Activated CD8-positive, alpha-beta memory T cell treated with anti-CD3 and anti-CD28 coated beads, Interleukin-2, amount 10 ng/mL, durations not matched to agents 7 days and 5 days (primary cell): Measurements from ENCODE around the gene ATG4B. TPM values are rescaled to one million over a fixed set of nuclear protein-coding genes. Genes with fewer than 3 reads are reported as not detected.
"Not testable (repeated sequence)": the region's sequence is repeated elsewhere in the genome, so short reads cannot be mapped to it uniquely, and the experiment has no call there.

Source experiments
- ATAC-seq: fragments of 150-1000 bp; cut with Tn5 transposase; one replicate; pipeline ENCODE4 v1.10.0; 2021; ENCODE audit warnings: moderate library complexity
- CTCF ChIA-PET: fragments of 350-600 bp; sonication (Branson Sonifier 250); formaldehyde crosslinking; loops from one replicate; lab custom pipeline; 2021; ENCODE audit warnings: antibody characterized with exemption; lab: Charles Lee
- DNase-seq: peaks from one replicate; pipeline ENCODE4 v3.0.0-alpha.2; 2020
- H3K27ac Mint-ChIP-seq: one replicate; pipeline ENCODE4 v1.8.0; 2021; ENCODE audit warnings: mild to moderate bottlenecking, mixed read lengths
- H3K27me3 Mint-ChIP-seq: one replicate; pipeline ENCODE4 v1.8.0; 2021; ENCODE audit warnings: mixed read lengths
- H3K36me3 Mint-ChIP-seq: one replicate; pipeline ENCODE4 v1.8.0; 2021; ENCODE audit warnings: mild to moderate bottlenecking, mixed read lengths
- H3K4me1 Mint-ChIP-seq: one replicate; pipeline ENCODE4 v1.8.0; 2021; ENCODE audit warnings: mixed read lengths
- H3K4me3 Mint-ChIP-seq: one replicate; pipeline ENCODE4 v1.8.0; 2021; ENCODE audit warnings: mild to moderate bottlenecking, moderate library complexity, mixed read lengths
- H3K9me3 Mint-ChIP-seq: one replicate; pipeline ENCODE4 v1.8.0; 2022; ENCODE audit warnings: low read depth, mixed read lengths
- total RNA-seq, 2 experiments: library from RNA; stranded (reverse); gene quantifications; one replicate each; pipeline ENCODE4 v1.2.3, GENCODE V29; 2021

ATG4B gene
- total RNA-seq, 2 experiments from 2014 or later = 91.4 to 95.3 TPM

DNA sequence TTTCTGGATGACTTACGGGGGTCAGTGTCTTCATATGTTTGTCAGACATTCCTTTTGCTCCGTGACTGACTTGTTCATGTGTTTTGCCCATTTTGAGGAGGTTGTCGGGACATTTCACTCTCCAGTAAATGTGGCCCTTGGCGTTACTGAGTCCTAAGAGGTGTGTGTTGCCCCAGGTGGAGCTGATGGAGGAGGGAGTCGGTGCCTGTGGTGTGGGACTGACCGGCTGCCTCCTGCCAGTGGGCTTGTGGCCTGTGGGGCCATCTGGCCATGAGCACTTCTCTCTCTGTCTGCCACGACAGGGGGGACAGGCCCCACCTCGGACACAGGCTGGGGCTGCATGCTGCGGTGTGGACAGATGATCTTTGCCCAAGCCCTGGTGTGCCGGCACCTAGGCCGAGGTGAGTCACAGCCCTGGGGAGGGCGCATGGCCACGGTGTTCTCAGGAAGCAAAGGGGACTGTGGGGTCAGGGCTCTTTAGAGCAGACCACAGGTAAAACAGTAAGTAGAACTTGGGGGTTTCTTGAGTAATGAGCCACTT is 15.8 kb downstream of the ATG4B start:
- CTCF ChIA-PET = no interaction called here
- DNase-seq (no peak), ATAC-seq (no peak)
- H3K27me3 Mint-ChIP-seq = no peaks in the 10 kb centered on the region
- peaks cover 4% of the 10 kb centered on the region for H3K4me1 Mint-ChIP-seq
- H3K9me3 Mint-ChIP-seq = no peaks in the 10 kb centered on the region
- H3K4me3 Mint-ChIP-seq = no peak overlapping the region
- H3K27ac Mint-ChIP-seq = no peak overlapping the region
- peaks cover 14% of the 10 kb centered on the region for H3K36me3 Mint-ChIP-seq

DNA sequence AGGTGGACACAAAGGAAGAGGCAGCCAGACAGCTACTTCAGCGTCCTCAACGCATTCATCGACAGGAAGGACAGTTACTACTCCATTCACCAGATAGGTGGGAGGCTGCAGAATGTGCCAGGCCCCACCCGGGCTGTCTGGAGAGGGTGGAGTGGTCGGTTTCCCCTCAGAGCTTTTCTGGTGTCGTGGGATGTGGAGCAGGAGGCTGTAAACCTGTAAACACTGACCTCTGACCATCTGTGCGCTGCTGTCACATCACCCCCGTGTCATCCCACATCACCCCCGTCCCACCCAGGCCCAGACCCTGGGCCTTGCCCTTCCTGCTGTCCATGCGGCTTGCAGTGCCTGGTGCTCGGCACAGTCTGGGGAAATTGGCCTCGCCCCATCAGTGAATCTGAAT is 17.1 kb downstream of the ATG4B start:
- CTCF ChIA-PET = no interaction called here
- no peak overlapping the region for H3K4me3 Mint-ChIP-seq

DNA sequence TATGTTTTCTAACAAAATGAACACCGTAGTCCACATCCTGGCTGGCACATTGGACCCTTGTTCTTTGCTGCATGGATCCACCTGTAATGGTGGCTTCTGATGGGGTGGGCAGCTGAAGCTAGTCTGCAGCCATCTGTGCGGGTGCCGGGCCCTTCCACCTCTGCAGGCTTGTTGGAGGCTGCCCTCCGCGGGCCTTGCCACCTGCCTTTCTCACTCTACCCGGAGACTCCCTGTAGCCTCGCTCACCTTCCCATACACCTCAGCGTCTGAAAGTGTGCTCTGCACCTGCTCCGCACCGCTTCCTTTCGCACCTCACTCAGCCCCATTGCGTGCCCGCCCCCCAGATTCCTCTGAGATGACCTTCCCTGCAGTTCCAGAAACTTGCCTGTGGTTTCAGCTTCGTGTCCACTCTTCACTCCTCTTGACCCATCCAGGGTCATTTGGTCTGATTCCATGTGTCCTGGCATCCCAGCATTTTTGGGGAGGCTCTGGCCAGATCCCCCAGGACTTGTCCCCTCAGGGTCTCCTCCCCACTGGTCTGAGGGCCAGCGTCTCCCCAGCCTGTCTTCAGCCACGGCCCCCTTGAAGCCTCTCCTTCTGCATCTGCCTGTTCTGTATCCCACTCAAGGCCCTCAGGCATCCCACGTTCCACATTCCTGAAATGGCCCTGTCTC is 18.2 kb downstream of the ATG4B start:
- ATAC-seq (no peak), DNase-seq (no peak)
- CTCF ChIA-PET = no interaction called here
- no peaks in the 10 kb centered on the region for H3K9me3 Mint-ChIP-seq
- peaks cover 22% of the 10 kb centered on the region for H3K36me3 Mint-ChIP-seq
- no peak overlapping the region for H3K4me3 Mint-ChIP-seq
- no peaks in the 10 kb centered on the region for H3K27me3 Mint-ChIP-seq
- H3K27ac Mint-ChIP-seq = peak overlapping the region; percentile 32
- no peaks in the 10 kb centered on the region for H3K4me1 Mint-ChIP-seq

More for the DNA sequence above, 17.1 kb downstream of the ATG4B start:
- H3K27me3 Mint-ChIP-seq = no peaks in the 10 kb centered on the region
- H3K27ac Mint-ChIP-seq = no peak overlapping the region
- H3K4me1 Mint-ChIP-seq = no peaks in the 10 kb centered on the region
- no peaks in the 10 kb centered on the region for H3K9me3 Mint-ChIP-seq
- ATAC-seq (no peak), DNase-seq (no peak)
- H3K36me3 Mint-ChIP-seq = peaks cover 18% of the 10 kb centered on the region

DNA sequence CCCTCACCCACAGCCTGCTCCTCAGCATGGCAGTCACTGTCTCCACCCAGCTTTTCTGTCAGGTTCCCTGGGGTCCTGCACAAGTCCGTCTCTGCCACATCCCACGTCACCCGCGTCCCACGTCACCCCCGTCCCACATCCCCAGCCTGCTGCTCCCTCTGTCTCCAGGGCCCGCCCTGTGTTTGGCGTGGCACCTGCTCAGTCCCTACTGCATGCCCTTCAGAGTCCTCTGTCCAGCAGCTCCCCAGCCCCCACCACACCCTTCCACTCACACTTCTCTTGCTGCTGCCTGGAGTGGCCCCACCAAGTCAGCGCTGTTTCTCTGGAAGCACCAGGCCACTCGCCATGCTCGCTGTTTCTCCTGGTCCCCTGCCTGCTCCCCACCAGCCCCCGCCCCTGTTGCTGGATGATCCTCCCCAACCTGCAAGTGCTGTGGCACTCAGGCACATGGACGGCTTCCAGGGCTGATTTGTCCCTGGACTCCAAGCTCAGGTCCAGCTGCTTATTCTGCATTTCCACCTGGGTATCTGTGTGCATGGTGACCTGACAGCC is 18.8 kb downstream of the ATG4B start:
- DNase-seq (no peak), ATAC-seq (no peak)
- CTCF ChIA-PET = no interaction called here
- no peaks in the 10 kb centered on the region for H3K27me3 Mint-ChIP-seq
- peak overlapping the region; percentile 32 for H3K27ac Mint-ChIP-seq
- peaks cover 22% of the 10 kb centered on the region for H3K36me3 Mint-ChIP-seq
- no peaks in the 10 kb centered on the region for H3K9me3 Mint-ChIP-seq
- no peak overlapping the region for H3K4me3 Mint-ChIP-seq
- no peaks in the 10 kb centered on the region for H3K4me1 Mint-ChIP-seq

DNA sequence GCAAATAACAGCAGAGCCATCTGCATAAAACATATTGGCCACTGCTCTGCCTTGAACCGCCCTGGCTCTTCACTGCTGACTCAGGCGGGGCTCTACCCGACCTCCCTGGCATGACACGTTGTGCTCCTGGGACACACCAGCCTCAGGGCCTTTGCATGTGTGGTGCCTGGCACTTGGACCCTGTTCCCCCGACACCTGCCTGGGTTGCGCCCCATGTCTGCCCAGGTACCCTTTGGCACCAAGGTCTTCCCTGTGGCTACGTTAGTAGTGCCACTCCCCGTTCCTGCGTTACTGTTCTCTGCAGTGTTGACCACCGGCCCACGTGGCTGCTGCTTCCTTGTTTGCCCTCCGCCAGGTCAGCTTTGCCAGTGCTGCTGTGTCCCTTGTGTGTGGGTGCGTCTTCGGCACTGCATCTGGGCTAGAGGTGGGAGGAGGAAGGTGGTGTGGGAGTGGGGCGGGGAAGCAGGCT is 20.3 kb downstream of the ATG4B start:
- Mint-ChIP-seq H3K9me3 (no peaks in the 10 kb centered on the region), H3K27me3 (no peaks in the 10 kb centered on the region), H3K27ac (no peak overlapping the region), H3K4me1 (no peaks in the 10 kb centered on the region), H3K36me3 (peaks cover 20% of the 10 kb centered on the region), H3K4me3 (no peak overlapping the region)
- no peak for ATAC-seq
- CTCF ChIA-PET = interaction anchor here (2.0 to 2.4 kb wide), 2 partner anchors 13 to 221 kb away, joined by 5 to 9 read pairs; no protein-coding TSS in a partner anchor
- DNase-seq = no peak

DNA sequence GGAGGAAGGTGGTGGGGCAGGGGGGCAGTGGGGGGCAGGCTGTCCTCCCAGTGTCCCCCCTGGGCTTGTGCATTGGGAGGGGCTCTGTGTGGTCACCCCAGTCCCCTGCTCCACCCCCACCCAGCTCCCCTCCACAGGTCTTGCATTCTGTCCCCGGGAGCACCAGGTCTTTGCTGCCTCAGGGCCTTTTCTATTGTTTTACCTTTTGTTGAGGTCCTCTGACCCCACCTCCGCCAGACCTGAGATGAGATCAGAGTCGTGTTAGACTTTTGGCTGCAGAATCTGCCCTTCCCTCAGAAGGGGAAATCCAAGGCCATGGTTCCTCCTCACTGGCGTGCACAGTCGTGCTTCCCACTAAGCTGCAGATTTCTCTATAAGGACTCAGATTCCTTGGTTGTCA is 20.8 kb downstream of the ATG4B start:
- Mint-ChIP-seq H3K36me3 (peaks cover 17% of the 10 kb centered on the region), H3K4me1 (no peaks in the 10 kb centered on the region), H3K4me3 (no peak overlapping the region), H3K9me3 (no peaks in the 10 kb centered on the region), H3K27me3 (no peaks in the 10 kb centered on the region), H3K27ac (no peak overlapping the region)
- CTCF ChIA-PET = interaction anchor here (0.7 to 2.4 kb wide), 5 partner anchors 14 to 580 kb away, joined by 3 to 9 read pairs (median 5); no protein-coding TSS in a partner anchor
- ATAC-seq (no peak), DNase-seq (no peak)

DNA sequence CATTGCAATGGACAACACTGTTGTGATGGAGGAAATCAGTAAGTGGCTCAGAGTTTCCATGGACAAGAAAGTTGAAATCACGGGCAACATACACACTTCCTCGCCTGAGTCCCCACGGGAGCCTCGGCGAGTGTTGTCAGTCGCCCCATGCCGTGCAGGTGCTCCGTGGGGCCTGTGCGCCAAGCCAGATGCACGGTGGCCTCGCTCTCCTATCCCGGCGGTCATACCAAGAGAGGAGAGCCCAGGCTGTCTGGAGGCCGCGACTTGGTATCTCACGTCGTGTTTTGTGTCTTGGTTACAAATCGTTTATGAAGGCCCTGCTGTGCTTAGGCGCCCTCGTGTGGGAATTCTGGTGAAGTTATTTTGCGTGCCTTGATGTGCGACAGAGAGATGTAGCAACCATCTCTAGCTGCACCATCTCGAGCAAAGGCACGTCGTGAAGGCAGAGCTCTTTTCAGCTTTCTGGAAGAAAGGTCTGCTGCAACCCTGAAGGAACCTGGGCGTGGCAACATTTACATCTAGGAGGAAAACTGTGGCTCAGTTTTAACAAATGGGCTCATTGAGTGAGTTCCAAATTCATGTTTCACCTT is 21.8 kb downstream of the ATG4B start:
- H3K4me1 Mint-ChIP-seq = no peaks in the 10 kb centered on the region
- H3K36me3 Mint-ChIP-seq = peaks cover 17% of the 10 kb centered on the region
- CTCF ChIA-PET = interaction anchor here (0.5 to 2.4 kb wide), 8 partner anchors 15 to 685 kb away, joined by 3 to 9 read pairs (median 3); no protein-coding TSS in a partner anchor

DNA sequence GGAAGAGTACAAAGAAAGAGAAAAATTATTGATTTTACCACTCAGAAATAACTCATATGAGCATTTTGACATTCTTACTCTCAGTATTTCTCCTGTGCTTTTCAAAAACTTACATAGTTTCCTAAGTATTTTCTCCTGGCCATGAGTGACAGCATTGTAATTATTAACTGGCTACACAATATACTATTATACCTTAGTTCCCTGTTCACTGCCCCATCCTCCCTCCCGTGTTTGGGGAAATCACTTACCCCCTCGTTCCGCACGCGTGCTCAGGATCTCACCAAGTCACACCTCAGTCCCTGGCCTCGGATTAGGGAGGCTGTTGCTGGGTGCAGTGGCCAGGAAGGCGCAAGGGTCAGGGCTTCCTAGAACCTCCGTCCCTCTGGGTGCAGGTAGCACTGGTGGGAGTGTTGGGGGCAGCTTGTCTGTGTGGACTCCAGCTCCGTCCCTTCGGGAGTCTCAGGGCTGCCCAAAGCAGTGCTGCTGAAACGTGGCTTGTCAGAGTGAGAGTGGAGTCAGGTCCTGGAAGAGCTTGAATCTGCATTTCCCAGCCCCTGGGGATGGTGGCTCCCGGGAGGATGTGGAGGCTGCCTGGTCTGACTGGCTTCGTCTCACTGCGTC is 23.2 kb downstream of the ATG4B start:
- CTCF ChIA-PET = interaction anchor here (1.4 kb wide), 1 partner anchor 73 kb away, joined by 3 read pairs; no protein-coding TSS in a partner anchor
- H3K4me1 Mint-ChIP-seq = peaks cover 7% of the 10 kb centered on the region
- no peaks in the 10 kb centered on the region for H3K9me3 Mint-ChIP-seq
- H3K4me3 Mint-ChIP-seq = no peak overlapping the region
- no peak overlapping the region for H3K27ac Mint-ChIP-seq
- H3K27me3 Mint-ChIP-seq = no peaks in the 10 kb centered on the region
- H3K36me3 Mint-ChIP-seq = peaks cover 13% of the 10 kb centered on the region
- ATAC-seq = no peak
- DNase-seq = no peak

More for the DNA sequence above, 21.8 kb downstream of the ATG4B start:
- no peak overlapping the region for H3K4me3 Mint-ChIP-seq
- peak; percentile 36 for ATAC-seq
- H3K9me3 Mint-ChIP-seq = no peaks in the 10 kb centered on the region
- peak; percentile 59 for DNase-seq
- no peaks in the 10 kb centered on the region for H3K27me3 Mint-ChIP-seq
- no peak overlapping the region for H3K27ac Mint-ChIP-seq

DNA sequence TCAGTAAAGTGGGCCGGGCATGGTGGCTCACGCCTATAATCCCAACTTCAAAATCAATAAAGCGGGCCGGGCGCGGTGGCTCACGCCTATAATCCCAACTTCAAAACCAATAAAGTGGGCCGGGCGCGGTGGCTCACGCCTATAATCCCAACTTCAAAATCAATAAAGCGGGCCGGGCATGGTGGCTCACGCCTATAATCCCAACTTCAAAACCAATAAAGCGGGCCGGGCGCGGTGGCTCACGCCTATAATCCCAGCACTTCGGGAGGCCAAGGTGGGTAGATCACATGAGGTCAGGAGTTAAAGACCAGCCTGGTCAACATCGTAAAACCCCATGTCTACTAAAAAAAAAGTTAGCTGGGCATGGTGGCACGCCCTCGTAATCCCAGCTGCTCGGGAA is 25.2 kb downstream of the ATG4B start:
- H3K27ac Mint-ChIP-seq, ATAC-seq, CTCF ChIA-PET, DNase-seq, H3K4me1 Mint-ChIP-seq, H3K9me3 Mint-ChIP-seq, H3K27me3 Mint-ChIP-seq, H3K4me3 Mint-ChIP-seq: not testable (repeated sequence)
- peaks cover 12% of the 10 kb centered on the region for H3K36me3 Mint-ChIP-seq

DNA sequence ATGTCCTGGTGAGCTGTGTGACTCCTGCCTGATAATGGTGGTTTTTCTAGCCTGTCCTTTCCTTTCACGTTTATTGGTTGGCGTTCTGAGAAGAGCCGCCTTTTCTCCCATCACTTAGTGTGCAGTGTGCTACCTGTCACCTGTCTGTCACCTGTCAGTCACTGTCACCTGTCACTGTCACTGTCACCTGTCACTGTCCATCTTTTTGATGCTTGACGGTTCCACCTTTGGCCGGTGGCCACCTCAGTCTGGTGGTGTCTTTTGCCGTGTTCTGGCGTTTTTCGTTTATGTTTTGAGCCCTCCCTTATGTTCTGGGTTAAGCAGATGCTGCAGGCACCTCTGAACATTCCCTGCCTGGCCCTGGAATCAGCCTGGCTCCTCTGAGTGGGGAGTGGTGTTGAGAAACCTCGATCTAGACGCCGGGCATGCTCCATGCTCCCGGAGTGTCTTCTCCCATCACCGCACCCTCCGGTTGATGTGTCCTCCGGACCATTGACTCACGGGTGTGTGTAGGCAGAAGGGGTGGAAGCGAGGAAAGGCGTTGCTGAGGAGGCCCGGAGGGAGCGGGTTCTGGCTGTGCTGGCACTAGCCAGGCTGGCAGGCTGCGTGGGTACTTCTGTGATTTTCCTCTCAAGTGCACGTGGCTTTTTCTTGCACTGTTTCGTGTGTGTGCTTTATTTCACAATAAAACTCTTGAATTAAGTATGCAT is 28.4 kb downstream of the ATG4B start:
- no peaks in the 10 kb centered on the region for H3K27me3 Mint-ChIP-seq
- H3K4me3 Mint-ChIP-seq = no peak overlapping the region
- H3K27ac Mint-ChIP-seq = no peak overlapping the region
- H3K36me3 Mint-ChIP-seq = peaks cover 11% of the 10 kb centered on the region
- ATAC-seq = no peak
- CTCF ChIA-PET = interaction anchor here (2.2 kb wide), 1 partner anchor 213 kb away, joined by 7 read pairs; no protein-coding TSS in a partner anchor
- DNase-seq = no peak
- H3K9me3 Mint-ChIP-seq = no peaks in the 10 kb centered on the region
- H3K4me1 Mint-ChIP-seq = peaks cover 7% of the 10 kb centered on the region

DNA sequence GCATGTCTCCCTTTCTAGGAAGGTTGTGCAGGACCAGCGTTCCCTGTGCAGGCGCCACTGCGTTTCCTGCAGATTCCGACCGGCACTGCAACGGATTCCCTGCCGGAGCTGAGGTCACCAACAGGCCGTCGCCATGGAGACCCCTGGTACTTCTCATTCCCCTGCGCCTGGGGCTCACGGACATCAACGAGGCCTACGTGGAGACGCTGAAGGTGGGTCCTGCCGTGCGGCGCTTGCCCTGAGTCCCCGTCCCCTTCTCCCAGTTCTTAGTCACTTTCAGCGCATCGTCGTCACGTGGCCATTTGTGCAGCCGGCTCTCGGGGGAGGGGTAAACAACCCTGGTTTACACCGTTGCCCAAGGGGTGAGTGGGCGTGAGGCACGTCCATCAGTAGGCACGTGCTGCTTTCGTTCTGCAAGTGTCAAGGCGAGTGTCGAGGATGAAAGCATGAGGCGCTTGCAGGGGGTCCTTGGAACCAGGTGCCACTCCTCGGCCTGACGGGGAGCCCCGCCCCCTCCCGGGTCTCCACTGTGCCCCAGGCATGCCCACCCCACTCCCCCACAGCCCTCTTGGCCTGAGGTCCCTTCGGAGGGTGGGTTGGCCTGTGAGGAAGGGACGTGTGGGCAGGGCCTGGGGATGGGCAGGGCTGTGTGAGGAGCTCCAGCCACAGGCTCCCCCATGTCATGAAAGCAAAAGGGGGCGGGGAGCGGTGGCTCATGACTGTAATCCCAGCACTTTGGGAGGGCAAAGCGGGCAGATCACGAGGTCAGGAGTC is 29.3 kb downstream of the ATG4B start:
- CTCF ChIA-PET = no interaction called here
- Mint-ChIP-seq H3K4me1 (peaks cover 7% of the 10 kb centered on the region), H3K27ac (no peak overlapping the region), H3K27me3 (no peaks in the 10 kb centered on the region), H3K36me3 (peaks cover 11% of the 10 kb centered on the region), H3K4me3 (no peak overlapping the region), H3K9me3 (no peaks in the 10 kb centered on the region)
- no peak for DNase-seq
- no peak for ATAC-seq

DNA sequence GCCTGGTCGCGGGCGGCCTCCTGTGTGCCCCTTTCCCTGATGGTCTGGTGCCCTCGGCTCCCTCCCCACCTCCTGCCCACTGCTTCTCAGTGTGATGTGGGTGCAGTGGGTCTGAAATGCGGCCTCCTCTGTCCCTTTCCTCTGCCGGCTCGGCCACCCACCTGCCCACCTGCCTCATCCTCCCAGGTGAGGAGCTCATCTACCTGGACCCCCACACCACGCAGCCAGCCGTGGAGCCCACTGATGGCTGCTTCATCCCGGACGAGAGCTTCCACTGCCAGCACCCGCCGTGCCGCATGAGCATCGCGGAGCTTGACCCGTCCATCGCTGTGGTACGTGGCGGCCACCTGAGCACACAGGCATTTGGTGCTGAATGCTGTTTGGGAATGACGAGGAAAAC is 30.9 kb downstream of the ATG4B start:
- CTCF ChIA-PET = no interaction called here
- H3K9me3 Mint-ChIP-seq = no peaks in the 10 kb centered on the region
- ATAC-seq (no peak), DNase-seq (no peak)
- no peak overlapping the region for H3K4me3 Mint-ChIP-seq
- H3K4me1 Mint-ChIP-seq = peaks cover 17% of the 10 kb centered on the region
- H3K27me3 Mint-ChIP-seq = no peaks in the 10 kb centered on the region
- no peak overlapping the region for H3K27ac Mint-ChIP-seq
- peaks cover 11% of the 10 kb centered on the region for H3K36me3 Mint-ChIP-seq
